Measurements from ENCODE around the gene SHISAL2B. TPM values are rescaled to one million over a fixed set of nuclear protein-coding genes. Genes with fewer than 3 reads are reported as not detected.
A peak's percentile ranks its signal among the peaks of the same experiment; 100 is the strongest.
"Not testable (repeated sequence)": the region's sequence is repeated elsewhere in the genome, so short reads cannot be mapped to it uniquely, and the experiment has no call there.

The SHISAL2B gene
- polyA plus RNA-seq, 2 donors = not detected

DNA sequence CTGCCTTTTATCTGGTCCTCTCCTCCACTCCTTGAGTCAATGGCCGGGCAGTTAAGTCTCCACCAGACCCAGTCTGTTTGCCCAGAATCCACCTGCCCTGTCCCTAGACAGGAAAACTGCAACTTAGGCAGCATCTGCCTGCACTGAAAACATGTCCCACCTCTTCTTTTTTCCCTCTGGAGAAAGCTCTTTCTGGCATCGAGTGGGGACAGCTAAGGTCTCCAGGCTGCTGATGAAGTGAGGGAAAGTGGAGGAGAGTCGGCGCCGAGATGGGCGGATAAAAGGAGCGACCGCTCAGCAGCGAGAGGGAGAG lies 243 bp upstream of the SHISAL2B start:
- no peak overlapping the region for H3K27ac ChIP-seq (ENCODE audit: low read depth in 2 of 2, low read length in 1 of 2)
- peaks cover 8 to 9% of the 10 kb centered on the region in 2 donors for H3K4me1 ChIP-seq (ENCODE audit: control insufficient read depth in 2 of 2, insufficient read depth in 2 of 2, low read length in 1 of 2)
- peaks cover 3% of the 10 kb centered on the region in 2 donors for H3K27me3 ChIP-seq (ENCODE audit: control insufficient read depth in 1 of 2, insufficient read depth in 2 of 2, low read length in 2 of 2)
- H3K4me3 ChIP-seq (ENCODE audit: low read depth in 1 of 2, low read length in 2 of 2) = no peak overlapping the region
- H3K36me3 ChIP-seq (ENCODE audit: control insufficient read depth in 2 of 2, insufficient read depth in 2 of 2, low read length in 1 of 2) = no peaks in the 10 kb centered on the region
- 3 to 4% methylated on average over 9 of the region's 9 CpGs for WGBS, 2 donors
- no peaks in the 10 kb centered on the region for H3K9me3 ChIP-seq (ENCODE audit: control insufficient read depth in 2 of 2, insufficient read depth in 1 of 2, low read depth in 1 of 2, low read length in 1 of 2)

DNA sequence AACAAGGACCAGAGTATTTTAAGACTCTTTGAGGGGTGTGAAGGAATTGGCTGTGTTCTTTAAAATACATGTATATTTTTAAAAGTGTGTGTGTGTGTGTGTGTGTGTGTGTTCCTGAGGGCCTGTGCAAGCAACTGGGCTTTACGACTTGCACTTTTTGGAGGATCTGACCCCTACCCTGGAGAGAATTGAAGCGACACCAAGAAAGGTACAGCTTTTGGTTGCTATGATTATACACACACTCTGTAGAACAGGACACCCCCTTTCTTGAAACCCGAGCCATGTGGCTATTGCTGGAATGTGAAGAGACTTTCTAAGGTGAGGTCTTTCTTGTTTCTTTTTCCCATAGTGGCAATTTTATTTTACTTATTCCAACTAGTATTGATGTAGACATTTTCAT lies 988 bp downstream of the SHISAL2B start:
- Histone ChIP-seq H3K9me3 (ENCODE audit: control insufficient read depth in 2 of 2, insufficient read depth in 1 of 2, low read depth in 1 of 2, low read length in 1 of 2) (no peaks in the 10 kb centered on the region), H3K36me3 (ENCODE audit: control insufficient read depth in 2 of 2, insufficient read depth in 2 of 2, low read length in 1 of 2) (no peaks in the 10 kb centered on the region), H3K4me1 (ENCODE audit: control insufficient read depth in 2 of 2, insufficient read depth in 2 of 2, low read length in 1 of 2) (peaks cover 8 to 9% of the 10 kb centered on the region in 2 donors), H3K4me3 (ENCODE audit: low read depth in 1 of 2, low read length in 2 of 2) (peak overlapping the region in 1 of 2 donors; percentile 27), H3K27ac (ENCODE audit: low read depth in 2 of 2, low read length in 1 of 2) (no peak overlapping the region), H3K27me3 (ENCODE audit: control insufficient read depth in 1 of 2, insufficient read depth in 2 of 2, low read length in 2 of 2) (peaks cover 3% of the 10 kb centered on the region in 2 donors)
- 28 to 39% methylated on average over 3 of the region's 3 CpGs for WGBS, 2 donors

DNA sequence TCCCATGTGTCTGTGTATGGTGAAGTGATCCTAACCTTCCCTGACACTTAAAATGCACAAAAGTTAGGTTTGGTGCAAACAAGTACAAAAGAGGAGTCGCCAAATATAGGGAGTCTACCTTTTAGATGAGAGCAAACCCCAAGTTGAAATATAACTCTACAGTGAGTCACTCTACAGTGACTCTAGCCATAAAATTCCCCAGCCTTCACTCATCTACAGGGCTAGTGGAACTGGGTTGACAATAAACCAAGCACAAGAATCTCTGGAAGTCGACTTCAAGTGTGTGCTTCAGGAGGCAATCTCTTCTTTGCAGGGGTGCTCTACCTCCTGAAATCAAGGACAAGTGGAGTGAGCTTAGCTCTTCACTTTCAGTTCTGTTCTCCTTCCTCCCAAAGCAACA lies 3.3 kb downstream of the SHISAL2B start:
- Histone ChIP-seq H3K36me3 (ENCODE audit: control insufficient read depth in 2 of 2, insufficient read depth in 2 of 2, low read length in 1 of 2) (no peaks in the 10 kb centered on the region), H3K27ac (ENCODE audit: low read depth in 2 of 2, low read length in 1 of 2) (no peak overlapping the region), H3K4me1 (ENCODE audit: control insufficient read depth in 2 of 2, insufficient read depth in 2 of 2, low read length in 1 of 2) (peaks cover 8 to 9% of the 10 kb centered on the region in 2 donors), H3K4me3 (ENCODE audit: low read depth in 1 of 2, low read length in 2 of 2) (no peak overlapping the region), H3K9me3 (ENCODE audit: control insufficient read depth in 2 of 2, insufficient read depth in 1 of 2, low read depth in 1 of 2, low read length in 1 of 2) (no peaks in the 10 kb centered on the region), H3K27me3 (ENCODE audit: control insufficient read depth in 1 of 2, insufficient read depth in 2 of 2, low read length in 2 of 2) (peaks cover 3% of the 10 kb centered on the region in 2 donors)
- WGBS, 2 donors = 68 to 71% methylated on average over 2 of the region's 2 CpGs

DNA sequence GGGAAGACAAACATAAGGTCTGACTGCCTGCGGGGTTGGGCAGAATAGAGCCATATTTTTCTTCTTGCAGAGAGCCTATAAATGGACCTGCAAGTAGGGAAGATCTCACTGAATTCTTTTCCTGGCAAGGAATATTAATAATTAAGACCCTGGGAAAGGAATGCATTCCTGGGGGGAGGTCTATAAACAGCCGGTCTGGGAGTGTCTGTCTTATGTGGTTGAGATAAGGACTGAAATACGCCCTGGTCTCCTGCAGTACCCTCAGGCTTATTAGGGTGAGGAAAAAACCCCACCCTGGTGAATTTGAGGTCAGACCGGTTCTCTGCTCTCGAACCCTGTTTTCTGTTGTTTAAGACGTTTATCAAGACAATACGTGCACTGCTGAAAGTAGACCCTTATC lies 6.1 kb downstream of the SHISAL2B start:
- H3K9me3 ChIP-seq (ENCODE audit: control insufficient read depth in 2 of 2, insufficient read depth in 1 of 2, low read depth in 1 of 2, low read length in 1 of 2) = not testable (repeated sequence)
- WGBS, 2 donors = 88 to 91% methylated on average over 7 of the region's 7 CpGs

DNA sequence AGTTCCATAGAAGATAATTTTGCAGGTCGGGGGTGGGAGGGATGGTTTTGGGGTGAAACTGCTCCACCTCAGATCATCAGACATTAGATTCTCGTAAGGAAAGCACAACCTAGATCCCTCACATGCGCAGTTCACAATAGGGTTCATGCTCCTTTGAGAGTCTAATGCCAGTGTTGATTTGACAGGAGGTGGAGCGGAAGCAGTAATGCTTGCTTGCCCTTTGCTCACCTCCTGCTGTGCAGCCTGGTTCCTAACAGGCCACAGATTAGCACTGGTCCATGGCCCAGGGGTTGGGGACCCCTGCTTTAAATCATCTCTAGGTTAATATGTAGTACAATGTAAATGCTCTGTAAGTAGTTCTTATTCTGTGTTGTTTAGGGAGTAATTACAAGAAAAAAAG lies 10.5 kb downstream of the SHISAL2B start:
- H3K9me3 ChIP-seq (ENCODE audit: control insufficient read depth in 2 of 2, insufficient read depth in 1 of 2, low read depth in 1 of 2, low read length in 1 of 2) = no peaks in the 10 kb centered on the region
- H3K27ac ChIP-seq (ENCODE audit: low read depth in 2 of 2, low read length in 1 of 2) = no peak overlapping the region
- no peaks in the 10 kb centered on the region for H3K36me3 ChIP-seq (ENCODE audit: control insufficient read depth in 2 of 2, insufficient read depth in 2 of 2, low read length in 1 of 2)
- H3K4me3 ChIP-seq (ENCODE audit: low read depth in 1 of 2, low read length in 2 of 2) = no peak overlapping the region
- no peaks in the 10 kb centered on the region for H3K27me3 ChIP-seq (ENCODE audit: control insufficient read depth in 1 of 2, insufficient read depth in 2 of 2, low read length in 2 of 2)
- WGBS, 2 donors = 85 to 91% methylated on average over 4 of the region's 4 CpGs
- H3K4me1 ChIP-seq (ENCODE audit: control insufficient read depth in 2 of 2, insufficient read depth in 2 of 2, low read length in 1 of 2) = no peaks in the 10 kb centered on the region

More for the DNA sequence above, 6.1 kb downstream of the SHISAL2B start:
- H3K27me3 ChIP-seq (ENCODE audit: control insufficient read depth in 1 of 2, insufficient read depth in 2 of 2, low read length in 2 of 2); H3K27ac ChIP-seq (ENCODE audit: low read depth in 2 of 2, low read length in 1 of 2); H3K4me1 ChIP-seq (ENCODE audit: control insufficient read depth in 2 of 2, insufficient read depth in 2 of 2, low read length in 1 of 2); H3K36me3 ChIP-seq (ENCODE audit: control insufficient read depth in 2 of 2, insufficient read depth in 2 of 2, low read length in 1 of 2); H3K4me3 ChIP-seq (ENCODE audit: low read depth in 1 of 2, low read length in 2 of 2): not testable (repeated sequence)

DNA sequence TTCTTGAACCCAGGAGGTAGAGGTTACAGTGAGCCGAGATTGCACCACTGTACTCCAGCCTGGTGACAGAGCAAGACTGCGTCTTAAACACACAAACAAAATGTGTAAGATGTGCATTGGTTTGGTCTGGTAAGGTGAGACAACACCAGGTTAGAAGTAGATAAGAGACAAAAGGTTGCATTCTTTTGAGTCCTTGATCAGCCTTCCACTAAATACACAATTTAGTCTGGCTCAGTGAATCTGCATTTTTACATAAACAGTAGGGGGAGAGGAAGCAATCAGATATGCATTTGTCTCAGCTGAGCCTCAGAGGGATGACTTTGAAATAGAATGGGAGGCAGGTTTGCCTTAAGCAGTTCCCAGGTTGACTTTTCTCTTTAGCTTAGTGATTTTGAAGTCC lies 15.8 kb downstream of the SHISAL2B start:
- not testable (repeated sequence) for H3K4me1 ChIP-seq (ENCODE audit: control insufficient read depth in 2 of 2, insufficient read depth in 2 of 2, low read length in 1 of 2); H3K36me3 ChIP-seq (ENCODE audit: control insufficient read depth in 2 of 2, insufficient read depth in 2 of 2, low read length in 1 of 2); H3K4me3 ChIP-seq (ENCODE audit: low read depth in 1 of 2, low read length in 2 of 2); H3K9me3 ChIP-seq (ENCODE audit: control insufficient read depth in 2 of 2, insufficient read depth in 1 of 2, low read depth in 1 of 2, low read length in 1 of 2); H3K27ac ChIP-seq (ENCODE audit: low read depth in 2 of 2, low read length in 1 of 2); H3K27me3 ChIP-seq (ENCODE audit: control insufficient read depth in 1 of 2, insufficient read depth in 2 of 2, low read length in 2 of 2)
- 25 to 35% methylated on average over 2 of the region's 2 CpGs for WGBS, 2 donors

DNA sequence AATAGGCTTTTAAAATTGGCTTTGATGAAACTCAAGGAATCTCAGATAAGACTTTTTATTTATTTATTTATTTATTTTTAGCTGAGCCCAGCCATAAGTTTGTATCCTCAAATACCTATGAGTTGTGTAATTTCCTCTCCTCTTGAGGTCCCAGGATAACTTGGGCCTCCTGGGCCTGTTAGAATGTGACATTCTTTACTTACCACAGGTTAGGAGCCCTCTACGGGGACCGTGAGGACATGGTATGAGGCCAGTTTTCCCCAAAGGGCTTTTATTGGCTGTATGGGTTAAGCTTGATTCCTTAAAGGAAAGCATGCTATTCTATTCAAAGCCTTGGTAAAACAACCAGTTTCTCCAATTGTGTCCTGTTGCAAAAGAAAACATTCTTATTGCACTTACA lies 16.9 kb downstream of the SHISAL2B start:
- WGBS, 2 donors = 85 to 88% methylated on average over 2 of the region's 2 CpGs
- H3K9me3 ChIP-seq (ENCODE audit: control insufficient read depth in 2 of 2, insufficient read depth in 1 of 2, low read depth in 1 of 2, low read length in 1 of 2) = no peaks in the 10 kb centered on the region
- H3K27me3 ChIP-seq (ENCODE audit: control insufficient read depth in 1 of 2, insufficient read depth in 2 of 2, low read length in 2 of 2) = no peaks in the 10 kb centered on the region
- no peak overlapping the region for H3K27ac ChIP-seq (ENCODE audit: low read depth in 2 of 2, low read length in 1 of 2)
- H3K4me3 ChIP-seq (ENCODE audit: low read depth in 1 of 2, low read length in 2 of 2) = no peak overlapping the region
- no peaks in the 10 kb centered on the region for H3K4me1 ChIP-seq (ENCODE audit: control insufficient read depth in 2 of 2, insufficient read depth in 2 of 2, low read length in 1 of 2)
- no peaks in the 10 kb centered on the region for H3K36me3 ChIP-seq (ENCODE audit: control insufficient read depth in 2 of 2, insufficient read depth in 2 of 2, low read length in 1 of 2)

DNA sequence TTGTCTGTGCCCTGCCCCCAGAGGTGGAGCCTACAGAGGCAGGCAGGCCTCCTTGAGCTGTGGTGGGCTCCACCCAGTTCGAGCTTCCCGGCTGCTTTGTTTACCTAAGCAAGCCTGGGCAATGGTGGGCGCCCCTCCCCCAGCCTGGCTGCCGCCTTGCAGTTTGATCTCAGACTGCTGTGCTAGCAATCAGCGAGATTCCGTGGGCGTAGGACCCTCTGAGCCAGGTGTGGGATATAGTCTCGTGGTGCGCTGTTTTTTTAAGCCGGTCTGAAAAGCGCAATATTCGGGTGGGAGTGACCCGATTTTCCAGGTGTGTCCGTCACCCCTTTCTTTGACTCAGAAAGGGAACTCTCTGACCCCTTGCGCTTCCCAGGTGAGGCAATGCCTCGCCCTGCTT lies 24.2 kb downstream of the SHISAL2B start:
- H3K27me3 ChIP-seq (ENCODE audit: control insufficient read depth in 1 of 2, insufficient read depth in 2 of 2, low read length in 2 of 2); H3K27ac ChIP-seq (ENCODE audit: low read depth in 2 of 2, low read length in 1 of 2); H3K9me3 ChIP-seq (ENCODE audit: control insufficient read depth in 2 of 2, insufficient read depth in 1 of 2, low read depth in 1 of 2, low read length in 1 of 2); H3K36me3 ChIP-seq (ENCODE audit: control insufficient read depth in 2 of 2, insufficient read depth in 2 of 2, low read length in 1 of 2); H3K4me3 ChIP-seq (ENCODE audit: low read depth in 1 of 2, low read length in 2 of 2); H3K4me1 ChIP-seq (ENCODE audit: control insufficient read depth in 2 of 2, insufficient read depth in 2 of 2, low read length in 1 of 2): not testable (repeated sequence)
- WGBS, 2 donors = 63 to 67% methylated on average over 8 to 12 of the region's 16 CpGs

DNA sequence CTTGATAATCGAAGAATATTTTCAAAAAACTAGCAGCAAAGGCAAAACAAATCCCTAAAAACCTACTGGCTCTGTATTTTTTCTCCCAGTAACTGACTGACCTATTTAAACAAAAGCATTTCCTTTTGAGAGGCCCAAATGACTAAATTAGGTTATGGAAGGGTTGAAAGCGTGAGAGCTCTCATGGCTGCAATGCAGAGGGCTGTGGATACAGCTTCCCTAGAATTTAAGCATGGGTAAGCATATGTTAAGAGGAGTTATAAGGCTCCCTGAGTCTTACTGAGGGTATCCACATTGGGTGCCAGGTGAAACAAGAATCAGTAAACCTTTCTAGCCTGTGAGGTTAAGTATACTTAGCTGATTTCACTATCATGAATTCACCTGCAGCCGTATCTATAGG lies 32.3 kb downstream of the SHISAL2B start:
- 95% methylated on average over 3 of the region's 3 CpGs for WGBS, 2 donors
- Histone ChIP-seq H3K4me1 (ENCODE audit: control insufficient read depth in 2 of 2, insufficient read depth in 2 of 2, low read length in 1 of 2) (no peaks in the 10 kb centered on the region), H3K27ac (ENCODE audit: low read depth in 2 of 2, low read length in 1 of 2) (no peak overlapping the region), H3K9me3 (ENCODE audit: control insufficient read depth in 2 of 2, insufficient read depth in 1 of 2, low read depth in 1 of 2, low read length in 1 of 2) (no peaks in the 10 kb centered on the region), H3K36me3 (ENCODE audit: control insufficient read depth in 2 of 2, insufficient read depth in 2 of 2, low read length in 1 of 2) (no peaks in the 10 kb centered on the region), H3K27me3 (ENCODE audit: control insufficient read depth in 1 of 2, insufficient read depth in 2 of 2, low read length in 2 of 2) (no peaks in the 10 kb centered on the region), H3K4me3 (ENCODE audit: low read depth in 1 of 2, low read length in 2 of 2) (no peak overlapping the region)

DNA sequence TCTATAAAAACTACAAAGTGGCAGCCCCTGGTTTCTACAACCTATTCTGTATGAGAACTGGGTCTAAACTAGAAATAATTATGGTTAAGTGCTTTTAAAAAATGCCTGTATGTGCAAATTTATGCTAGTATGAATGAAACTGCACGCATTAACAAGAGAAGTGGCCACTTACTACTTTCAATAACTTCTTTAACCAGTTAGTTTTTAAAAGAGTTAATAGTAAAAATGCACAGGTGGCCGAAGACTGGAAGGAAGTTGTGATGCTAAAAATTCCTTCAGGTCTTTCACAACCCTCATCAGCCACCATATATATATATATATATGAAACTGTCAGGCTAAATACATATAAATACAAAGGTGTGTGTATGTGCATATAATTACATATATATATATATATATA lies 36.8 kb downstream of the SHISAL2B start:
- H3K27ac ChIP-seq (ENCODE audit: low read depth in 2 of 2, low read length in 1 of 2) = no peak overlapping the region
- no peaks in the 10 kb centered on the region for H3K36me3 ChIP-seq (ENCODE audit: control insufficient read depth in 2 of 2, insufficient read depth in 2 of 2, low read length in 1 of 2)
- H3K4me3 ChIP-seq (ENCODE audit: low read depth in 1 of 2, low read length in 2 of 2) = no peak overlapping the region
- 92 to 98% methylated on average over 2 of the region's 2 CpGs for WGBS, 2 donors
- H3K27me3 ChIP-seq (ENCODE audit: control insufficient read depth in 1 of 2, insufficient read depth in 2 of 2, low read length in 2 of 2) = no peaks in the 10 kb centered on the region
- H3K4me1 ChIP-seq (ENCODE audit: control insufficient read depth in 2 of 2, insufficient read depth in 2 of 2, low read length in 1 of 2) = no peaks in the 10 kb centered on the region
- no peaks in the 10 kb centered on the region for H3K9me3 ChIP-seq (ENCODE audit: control insufficient read depth in 2 of 2, insufficient read depth in 1 of 2, low read depth in 1 of 2, low read length in 1 of 2)
